IPS DF 19.7 (cell line): ENCODE results near the gene TP53AIP1.
"Not testable (repeated sequence)": the region's sequence is repeated elsewhere in the genome, so short reads cannot be mapped to it uniquely, and the experiment has no call there.

Experiments
- DNase-seq: peaks from one replicate; pipeline ENCODE4 v3.0.0-alpha.2; 2013; ENCODE audit warnings: low read depth, low spot score

Gene TP53AIP1

DNA sequence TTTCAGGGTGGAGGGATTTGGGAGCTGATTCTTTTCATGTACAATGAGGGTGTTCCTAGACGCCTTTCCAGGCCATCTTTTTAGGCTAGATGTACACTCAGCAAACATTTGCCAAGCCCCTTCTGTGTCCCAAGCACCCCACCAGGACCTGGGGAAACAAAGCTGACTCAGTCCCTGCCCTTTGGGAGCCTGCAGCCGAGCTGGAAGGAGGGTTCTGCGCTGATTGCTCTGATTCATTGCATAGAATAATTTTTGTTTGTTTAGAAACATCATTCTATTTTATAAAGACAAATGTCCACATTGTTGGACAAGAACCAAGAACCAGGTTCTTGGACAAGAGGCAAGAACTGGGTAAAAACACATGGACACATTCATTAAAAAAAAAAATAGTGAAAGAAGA is 16.7 kb downstream of the TP53AIP1 start:
- DNase-seq, result no peak

DNA sequence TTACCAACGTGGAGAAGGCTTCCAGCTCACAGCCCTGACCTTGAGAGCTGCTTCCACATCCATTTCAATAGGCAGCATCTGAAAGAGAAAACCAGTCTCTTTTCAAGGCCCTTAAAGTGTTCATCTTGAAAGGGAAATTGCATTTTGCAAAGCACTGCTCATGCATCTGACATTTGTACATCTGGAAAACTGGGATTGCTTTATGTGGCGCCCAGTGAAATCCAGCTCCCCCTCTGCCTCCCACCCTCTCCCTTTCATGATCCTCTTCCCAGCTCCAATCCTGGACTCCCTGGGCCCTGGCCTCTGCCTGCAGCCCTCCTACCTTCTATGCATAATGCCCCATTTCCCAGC is 17.4 kb downstream of the TP53AIP1 start:
- DNase-seq, result no peak

DNA sequence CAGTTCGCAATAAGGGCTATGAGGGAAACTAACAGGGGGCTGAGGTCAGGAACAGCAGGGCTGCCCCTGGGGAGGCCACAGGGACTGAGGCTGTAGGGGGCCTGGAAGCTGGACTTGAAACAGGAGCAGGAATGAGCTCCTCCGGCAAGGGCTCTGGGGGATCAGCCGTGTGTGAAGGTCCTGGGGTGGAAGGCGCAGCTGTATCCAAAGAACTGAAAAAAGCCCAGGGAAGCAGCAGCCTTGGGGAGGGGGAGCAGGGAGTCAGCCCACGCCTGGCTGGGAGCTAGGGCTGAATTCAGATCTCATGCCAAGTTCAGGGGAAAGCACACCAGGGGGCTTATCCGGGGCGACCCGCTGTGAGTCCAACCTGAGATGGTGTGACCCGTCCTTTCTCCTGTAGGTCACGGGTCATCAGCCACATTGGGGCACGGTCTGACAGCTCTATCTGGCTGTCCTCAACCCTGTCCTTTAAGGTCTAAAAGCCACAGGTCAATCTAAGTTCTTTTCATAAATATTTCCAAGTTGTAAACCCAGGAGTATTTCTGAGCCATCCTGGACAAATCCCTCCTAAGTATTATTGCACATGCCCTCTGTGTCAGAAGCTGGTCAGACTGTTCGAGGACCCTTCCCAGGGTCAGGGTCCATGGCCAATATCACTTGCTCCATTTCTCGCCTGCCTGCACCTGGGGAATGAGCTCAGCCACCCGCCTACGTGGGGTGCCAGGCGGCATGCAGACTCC is 18.0 kb downstream of the TP53AIP1 start:
- DNase-seq, result no peak

DNA sequence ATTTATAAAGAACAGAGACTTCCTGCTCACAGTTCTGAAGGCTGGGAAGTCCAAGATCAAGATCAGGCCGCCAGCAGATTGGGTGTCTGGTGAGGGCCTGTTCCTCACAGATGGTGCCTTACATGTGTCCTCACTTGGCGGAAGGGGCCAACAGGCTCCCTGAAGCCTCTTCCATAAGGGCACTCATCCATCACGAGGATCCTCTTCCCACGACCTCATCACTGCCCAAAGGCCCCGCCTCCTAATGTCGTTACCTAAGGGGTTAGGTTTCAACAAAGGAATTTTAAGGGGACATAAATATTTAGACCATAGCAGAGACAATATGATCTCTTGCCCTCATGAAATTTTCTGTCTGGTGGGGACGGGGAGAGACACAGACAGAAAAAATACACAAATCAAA is 18.6 kb downstream of the TP53AIP1 start:
- no peak for DNase-seq

DNA sequence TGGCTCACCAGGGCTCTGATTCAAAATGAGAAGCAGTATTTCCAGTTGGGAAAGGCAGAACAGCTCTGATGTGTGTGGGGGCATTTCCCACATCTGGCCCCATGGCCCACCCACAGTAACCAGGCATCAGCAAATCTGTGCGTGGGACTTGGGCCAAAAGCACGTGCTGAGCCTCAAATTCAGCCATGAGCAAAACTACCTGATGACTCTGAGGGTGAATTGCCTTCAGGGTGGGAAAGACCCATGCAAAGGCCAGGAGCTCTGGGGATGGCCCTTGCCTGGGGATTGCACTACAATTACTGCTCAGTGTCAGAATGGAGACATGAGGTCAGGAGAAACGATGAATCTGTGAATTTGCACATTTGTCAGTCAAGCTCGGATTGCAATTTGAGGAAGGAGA is 20.9 kb downstream of the TP53AIP1 start:
- DNase-seq, result no peak

DNA sequence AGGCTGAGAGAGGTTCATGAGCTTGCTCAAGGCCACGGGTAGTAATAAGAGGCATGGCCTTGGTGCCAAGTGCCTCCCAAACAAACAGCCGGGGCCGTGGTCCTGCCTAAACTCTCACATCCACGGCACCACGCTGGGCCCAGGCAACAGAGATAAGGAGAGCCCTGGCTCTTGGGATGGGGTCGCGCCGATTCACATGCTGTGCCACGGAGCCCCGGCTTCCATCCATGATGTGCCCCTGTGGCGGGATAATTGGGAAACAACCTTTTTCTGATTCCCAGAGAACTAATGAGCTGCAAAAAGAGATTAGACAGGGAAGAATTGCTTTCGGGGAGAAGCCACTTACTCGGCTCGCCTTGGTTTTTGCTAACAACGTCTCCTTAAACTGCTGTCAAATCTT is 22.0 kb downstream of the TP53AIP1 start:
- no peak for DNase-seq

DNA sequence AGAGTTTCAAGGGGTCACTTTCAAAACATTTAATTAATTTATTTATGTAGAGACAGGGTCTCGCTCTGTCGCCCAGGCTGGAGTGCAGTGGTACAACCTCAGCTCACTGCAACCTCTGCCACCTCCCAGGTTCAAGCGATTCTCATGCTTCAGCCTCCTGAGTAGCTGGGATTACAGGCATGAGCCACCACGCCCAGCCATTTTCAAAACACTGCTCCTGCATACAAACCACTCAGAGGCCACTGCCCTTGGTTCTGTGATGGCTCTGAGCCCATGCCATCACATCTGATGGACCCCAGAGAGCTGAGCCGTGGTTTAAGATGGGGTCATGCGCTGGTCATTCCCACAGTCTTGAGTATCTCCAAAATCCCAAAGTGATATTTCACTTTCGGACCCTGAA is 23.0 kb downstream of the TP53AIP1 start:
- DNase-seq, result not testable (repeated sequence)

DNA sequence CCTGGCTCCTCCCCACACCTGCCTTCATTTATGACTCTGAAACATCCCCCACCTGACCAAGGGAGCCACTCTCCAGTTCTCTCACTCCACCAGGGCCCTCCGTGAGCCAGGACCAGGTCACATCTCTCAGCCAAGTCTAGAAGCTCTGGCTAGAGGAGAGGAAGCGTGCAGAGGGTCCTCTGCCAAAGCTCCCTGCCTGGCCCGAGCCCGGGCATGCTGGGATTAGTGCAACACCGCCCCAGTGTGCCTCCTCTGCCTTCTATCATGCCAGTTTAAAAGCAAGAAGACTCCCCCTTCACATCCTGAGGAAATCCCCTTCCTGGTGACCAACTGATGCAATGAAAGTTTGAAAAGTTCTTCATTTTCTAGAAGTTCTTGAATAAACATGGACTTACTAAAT is 23.5 kb downstream of the TP53AIP1 start:
- no peak for DNase-seq

DNA sequence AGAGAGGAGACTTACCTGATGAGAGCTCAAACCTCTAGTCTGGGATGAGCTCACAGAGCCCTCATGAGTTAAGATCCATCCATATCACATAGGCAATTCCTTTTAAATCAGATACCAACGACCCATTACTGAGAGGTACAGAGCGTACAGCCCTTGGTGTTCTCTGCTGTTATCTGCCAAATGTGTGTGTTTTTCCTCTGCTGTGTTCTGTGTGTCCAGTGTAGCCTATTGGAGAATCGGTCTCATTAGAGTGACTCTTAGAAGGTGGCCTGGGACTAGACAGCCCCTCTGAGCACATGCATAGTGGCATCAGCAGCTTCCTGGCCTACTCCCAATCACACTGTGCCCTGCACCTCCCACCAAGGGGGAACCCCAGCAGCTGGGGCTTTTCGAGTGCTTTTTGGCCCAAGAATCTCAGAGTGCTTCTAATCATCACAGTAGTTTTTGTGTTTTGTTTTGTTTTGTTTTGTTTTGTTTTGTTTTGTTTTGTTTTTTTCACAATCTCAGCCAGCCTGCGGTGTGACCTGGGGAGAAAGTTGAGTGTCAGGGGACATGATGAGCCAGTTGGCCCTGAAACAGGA is 25.4 kb downstream of the TP53AIP1 start:
- DNase-seq, result no peak

DNA sequence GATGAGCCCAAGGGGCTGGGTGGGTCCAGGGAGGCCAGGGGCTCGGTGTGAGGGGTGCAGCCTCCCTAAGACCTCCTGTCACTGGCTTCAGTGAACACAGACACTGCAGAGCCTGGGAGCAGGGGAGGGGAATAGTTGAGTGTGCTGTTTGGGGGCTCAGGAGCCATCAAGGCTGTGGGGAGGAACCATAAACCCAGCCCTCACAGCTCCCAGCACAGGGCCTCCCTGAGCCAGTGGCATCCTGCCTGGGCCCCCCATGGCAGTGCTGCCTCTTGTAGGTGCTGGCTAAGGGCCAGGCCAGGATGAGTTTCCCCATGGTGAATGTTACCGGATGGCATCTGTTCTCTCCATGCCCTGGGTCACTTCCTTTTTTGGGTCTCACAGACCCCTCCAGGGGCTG is 26.0 kb downstream of the TP53AIP1 start:
- no peak for DNase-seq

DNA sequence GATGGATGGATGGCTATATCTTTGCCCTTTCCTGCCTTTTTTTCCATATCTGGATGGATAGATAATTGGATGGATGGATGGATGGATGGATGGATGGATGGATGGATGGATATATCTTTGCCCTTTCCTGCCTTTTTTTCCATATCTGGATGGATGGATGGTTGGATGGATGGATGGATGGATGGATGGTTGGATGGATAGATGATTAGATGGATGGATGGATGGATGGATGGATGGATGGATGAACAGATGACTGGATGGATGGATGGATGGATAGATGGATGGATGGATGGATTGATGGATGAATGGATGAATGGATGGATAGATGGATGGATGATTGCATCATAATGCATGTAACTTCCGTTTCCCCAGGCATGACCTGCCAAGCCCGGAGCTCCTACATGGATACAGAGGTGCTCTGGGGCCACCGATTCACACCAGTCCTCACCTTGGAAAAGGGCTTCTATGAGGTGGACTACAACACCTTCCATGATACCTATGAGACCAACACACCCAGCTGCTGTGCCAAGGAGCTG is 26.6 kb downstream of the TP53AIP1 start:
- no peak for DNase-seq

DNA sequence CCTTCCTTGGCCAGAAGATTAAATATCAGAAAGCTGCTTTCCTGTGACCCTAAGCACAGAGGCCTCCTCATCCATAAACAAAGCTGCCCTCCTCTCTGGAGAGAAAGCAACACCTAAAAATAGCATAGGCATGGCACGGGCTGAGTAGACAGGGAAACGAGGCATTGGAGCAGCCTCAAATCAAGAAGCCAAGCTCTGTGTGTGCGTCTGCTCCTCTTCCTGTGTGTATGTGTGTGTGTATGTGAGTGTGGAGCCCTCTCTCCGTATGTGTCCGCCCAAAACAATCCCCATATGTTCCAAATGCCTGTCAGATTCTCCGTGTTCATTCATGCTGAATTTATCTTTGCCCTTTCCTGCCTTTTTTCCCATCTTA is 27.5 kb downstream of the TP53AIP1 start:
- DNase-seq, result no peak

DNA sequence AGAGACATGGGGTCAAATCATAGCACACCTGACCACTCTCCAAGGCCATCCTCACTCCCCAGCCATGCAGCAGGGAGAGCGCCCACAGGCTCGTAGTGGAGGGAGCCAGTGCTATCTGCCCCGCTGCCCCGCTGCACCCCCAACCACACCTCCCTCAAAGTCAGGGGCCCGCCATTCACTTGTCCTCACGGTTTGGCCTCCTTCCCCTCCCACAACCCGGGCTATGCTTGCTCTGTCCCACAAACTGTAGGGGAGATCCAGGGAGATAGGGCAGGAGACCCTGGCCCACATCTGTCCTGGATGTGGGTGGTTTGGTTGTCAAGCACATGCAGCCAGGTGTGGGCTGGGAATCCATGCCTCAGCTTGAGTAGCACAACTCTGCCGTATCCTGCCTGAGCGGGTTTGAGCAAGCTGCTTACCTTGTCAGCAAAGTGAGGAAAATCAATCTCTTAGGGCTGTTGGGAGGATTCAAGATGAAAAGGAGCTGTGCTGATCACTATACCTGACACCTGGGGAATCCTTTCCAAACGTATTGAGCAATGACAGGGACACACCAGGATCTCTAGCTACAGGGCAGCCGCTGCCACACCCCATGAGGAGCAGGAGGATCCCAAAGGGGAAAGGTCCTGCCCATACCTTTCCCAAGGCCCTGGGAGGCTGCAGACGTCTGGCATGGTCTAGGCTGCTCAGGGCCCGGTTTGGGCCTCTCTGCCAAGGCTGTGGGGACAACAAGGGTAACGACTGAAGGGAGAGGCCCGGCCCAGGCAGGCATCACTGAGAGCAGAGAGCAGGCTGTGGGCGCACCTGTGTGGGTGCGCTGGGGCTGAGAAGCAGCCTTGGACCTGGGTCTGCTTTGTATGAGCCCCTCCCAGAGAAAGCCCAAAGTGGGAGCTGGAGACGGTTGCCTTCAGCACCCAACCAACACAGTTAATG is 28.2 kb downstream of the TP53AIP1 start:
- DNase-seq, result no peak

DNA sequence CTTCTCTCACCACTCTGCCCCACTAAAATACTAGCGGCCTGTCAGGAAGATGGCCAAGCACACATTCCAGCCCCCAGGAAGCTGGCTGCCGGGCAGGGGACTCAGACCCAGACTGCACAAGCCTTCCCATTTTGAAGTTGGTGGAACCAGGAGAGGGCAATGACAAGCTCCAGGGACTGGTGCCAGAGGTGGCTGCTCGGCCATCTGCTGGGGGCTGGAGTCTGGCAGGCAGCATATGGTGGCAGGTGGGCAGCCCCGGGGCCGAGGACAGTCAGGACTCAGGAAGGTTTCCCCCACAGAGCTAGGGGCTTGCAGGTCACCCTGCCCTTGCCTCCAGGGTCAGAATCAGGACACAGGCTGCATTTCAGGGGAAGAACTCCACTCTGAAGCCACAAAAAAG is 28.9 kb downstream of the TP53AIP1 start:
- no peak for DNase-seq

DNA sequence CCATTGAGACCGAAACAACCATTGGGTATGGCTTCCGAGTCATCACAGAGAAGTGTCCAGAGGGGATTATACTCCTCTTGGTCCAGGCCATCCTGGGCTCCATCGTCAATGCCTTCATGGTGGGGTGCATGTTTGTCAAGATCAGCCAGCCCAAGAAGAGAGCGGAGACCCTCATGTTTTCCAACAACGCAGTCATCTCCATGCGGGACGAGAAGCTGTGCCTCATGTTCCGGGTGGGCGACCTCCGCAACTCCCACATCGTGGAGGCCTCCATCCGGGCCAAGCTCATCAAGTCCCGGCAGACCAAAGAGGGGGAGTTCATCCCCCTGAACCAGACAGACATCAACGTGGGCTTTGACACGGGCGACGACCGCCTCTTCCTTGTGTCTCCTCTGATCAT is 31.0 kb downstream of the TP53AIP1 start:
- no peak for DNase-seq

DNA sequence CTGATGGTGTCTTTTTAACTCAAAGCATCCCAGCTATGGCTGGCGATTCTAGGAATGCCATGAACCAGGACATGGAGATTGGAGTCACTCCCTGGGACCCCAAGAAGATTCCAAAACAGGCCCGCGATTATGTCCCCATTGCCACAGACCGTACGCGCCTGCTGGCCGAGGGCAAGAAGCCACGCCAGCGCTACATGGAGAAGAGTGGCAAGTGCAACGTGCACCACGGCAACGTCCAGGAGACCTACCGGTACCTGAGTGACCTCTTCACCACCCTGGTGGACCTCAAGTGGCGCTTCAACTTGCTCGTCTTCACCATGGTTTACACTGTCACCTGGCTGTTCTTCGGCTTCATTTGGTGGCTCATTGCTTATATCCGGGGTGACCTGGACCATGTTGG is 31.4 kb downstream of the TP53AIP1 start:
- no peak for DNase-seq

DNA sequence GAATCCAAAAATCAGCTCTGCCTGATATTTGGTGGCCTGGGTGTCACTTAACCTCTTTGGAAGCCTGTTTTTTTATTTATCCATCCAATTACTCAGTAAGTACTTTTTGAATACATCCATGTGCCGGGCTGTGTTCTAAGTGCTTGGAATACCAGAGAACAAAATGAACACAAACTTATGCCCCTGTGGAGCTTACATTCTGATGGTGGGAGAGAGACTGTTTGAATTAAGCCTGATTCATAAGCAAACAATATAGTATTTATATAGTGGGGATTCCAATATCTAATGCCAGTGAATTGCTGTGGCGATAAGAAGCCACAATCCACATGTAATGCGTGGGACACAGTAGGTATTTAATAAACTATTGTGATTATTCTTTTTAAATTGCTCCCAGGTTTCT is 32.1 kb downstream of the TP53AIP1 start:
- DNase-seq, result no peak

DNA sequence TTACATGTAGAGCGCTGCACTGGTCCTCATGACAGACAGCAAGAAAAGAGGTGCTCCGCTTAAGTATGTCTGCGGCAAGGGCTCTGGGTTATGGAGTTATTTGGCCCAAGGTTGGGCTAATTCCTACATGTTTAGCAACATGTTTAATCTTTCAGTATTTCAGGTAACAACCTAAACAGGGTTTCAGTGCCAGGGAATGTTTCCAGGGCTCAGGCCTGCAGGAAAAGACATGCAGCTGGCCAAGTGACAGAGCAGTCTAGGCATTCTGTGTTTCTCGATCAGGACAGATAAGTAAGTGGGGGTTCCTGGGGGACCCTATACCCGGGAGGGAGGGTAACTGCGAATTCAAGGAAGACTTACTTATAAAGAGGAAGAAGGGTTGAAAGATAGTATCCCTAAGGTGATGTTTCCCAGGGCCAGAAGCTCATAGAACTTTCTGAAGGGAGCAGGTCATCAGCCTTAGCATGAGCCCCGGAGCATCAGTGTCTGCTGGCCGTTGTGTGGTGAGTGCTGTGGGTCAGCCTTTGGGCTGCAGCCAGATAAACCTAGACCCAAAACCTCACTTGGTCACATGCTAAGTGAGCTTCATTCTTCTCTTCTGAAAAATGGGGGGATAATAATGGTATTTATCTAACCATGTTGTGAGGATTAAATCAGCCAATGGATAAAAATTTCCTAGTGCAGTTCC is 33.1 kb downstream of the TP53AIP1 start:
- no peak for DNase-seq

DNA sequence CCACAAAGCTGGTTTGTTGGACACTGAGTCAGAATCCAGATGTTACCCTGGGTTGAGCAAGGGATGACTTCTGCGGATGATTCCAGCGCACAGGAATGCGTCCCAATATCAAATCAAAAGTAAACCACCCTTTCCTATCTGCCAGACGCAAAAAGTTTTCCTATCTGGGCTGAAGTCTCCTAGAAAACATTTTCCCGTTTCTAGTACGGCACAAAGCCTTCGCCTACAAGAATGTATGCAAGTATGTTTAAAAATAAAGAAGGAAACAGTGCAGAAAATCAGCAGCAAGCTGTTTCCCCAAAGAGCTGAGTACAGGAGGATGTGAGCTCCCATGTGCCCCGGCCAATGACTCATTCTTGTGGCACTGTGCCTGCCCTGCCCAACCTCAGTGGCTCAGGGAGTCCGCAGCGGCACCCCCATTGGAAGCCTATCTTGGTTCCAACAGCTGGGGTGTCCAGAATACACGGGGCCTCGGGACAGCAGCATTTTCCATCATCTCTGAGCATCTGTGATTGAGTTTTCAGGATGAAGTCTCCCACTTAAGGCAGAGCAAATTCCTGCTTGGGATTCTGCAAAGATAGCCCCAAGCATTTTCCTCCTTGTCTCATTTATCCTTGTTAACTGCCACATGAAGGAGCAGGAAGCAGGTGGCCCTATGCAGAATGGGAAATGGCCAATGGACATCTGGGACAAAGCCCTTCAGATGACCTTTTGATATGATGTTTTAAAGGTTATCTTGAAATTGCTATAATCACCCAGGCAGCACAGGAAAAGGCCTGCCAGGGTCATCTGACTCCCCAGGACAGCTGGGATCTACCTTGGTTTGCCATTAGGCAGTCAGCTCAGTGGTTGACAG is 34.1 kb downstream of the TP53AIP1 start:
- no peak for DNase-seq

DNA sequence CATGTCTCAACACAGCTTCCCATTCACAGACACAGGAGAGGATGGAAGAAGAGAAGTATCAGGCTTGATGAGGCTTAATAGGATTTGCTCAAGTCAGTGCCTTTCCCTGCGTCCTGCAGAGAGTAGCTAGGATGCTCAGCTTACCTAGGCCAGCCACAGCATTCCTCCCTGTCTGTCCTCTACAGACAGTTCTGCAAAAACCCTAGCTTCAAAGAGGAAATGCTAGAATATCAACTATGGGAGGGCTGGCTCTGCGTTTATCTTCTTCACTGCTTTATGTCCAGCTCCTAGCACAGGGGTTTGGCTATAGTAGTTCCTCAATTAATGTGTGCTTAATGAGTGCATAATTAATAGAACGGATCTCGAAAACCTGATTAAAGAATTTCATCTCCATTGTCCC is 35.1 kb downstream of the TP53AIP1 start:
- DNase-seq, result no peak
